GM18909 (cell line): ENCODE measurements around the gene GGTA1.
"Not testable (repeated sequence)": the region's sequence is repeated elsewhere in the genome, so short reads cannot be mapped to it uniquely, and the experiment has no call there.

ENCODE experiments used
- ATAC-seq: cut with Tn5 transposase; IDR thresholded peaks from one replicate; pipeline ENCODE4 v1.9.1; 2021; ENCODE audit warnings: mild to moderate bottlenecking; ENCODE audit not compliant: unreplicated experiment, poor library complexity

Gene GGTA1

DNA sequence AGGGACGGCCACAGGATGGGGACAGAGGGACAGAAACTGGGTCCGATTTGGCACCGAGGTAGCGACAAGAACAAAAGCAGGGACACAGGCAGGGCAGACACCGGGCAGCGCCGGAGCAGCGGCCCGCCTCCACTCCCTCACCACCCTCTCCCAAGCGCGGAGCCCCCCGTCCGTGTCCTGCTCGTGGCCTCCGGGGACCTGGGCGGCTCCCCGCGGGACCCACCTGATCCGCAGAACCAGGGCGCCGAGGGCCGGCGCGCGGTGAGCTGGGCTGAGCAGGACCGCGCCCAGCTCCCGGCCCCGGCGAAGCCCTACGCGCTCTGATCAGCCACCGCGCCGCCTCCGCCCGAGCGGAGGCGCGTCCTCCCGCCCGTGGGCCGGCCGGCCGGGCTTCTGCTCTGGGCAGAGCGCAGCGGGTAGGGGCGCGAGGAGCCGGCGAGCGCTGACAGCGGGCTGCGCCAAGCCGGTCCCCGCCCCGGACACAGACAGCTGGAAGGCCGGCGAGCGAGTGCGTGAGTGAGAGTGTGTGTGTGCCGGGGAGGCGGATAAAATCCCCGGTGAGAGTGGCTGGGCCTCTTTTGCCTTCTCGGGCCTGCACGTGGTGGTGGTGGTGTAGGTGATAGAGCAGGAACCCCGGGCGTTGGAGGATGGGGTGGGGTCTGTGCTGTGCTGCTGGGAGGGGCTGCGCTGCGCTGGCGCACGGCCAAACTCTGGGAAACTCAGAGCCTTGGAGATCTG is at the start of gene GGTA1:
Gene GGTA1 (minus strand): TSS at position 418 of the 738 bp plus-strand sequence. CDS start 31,922 bp downstream, outside the sequence.
- no peak for ATAC-seq

DNA sequence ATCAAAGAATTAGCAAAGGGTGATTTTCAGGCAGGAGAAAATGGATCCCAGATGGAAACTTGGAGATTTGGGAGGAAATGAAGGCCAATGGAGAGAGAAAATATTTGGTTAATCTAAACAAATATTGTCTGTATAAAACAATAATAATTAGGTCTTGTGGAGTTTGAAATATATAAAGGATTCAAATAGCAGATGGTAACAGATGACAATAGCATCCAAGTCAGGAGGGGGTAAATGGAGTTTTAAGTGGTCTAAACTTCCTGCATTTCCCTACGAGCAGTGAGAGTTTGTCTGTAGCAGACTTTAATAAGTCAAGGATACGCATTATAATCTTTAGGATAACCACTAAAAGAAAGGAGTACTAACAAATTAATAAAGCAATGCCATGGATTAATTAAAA is 49.0 kb upstream of the GGTA1 start:
- no peak for ATAC-seq

DNA sequence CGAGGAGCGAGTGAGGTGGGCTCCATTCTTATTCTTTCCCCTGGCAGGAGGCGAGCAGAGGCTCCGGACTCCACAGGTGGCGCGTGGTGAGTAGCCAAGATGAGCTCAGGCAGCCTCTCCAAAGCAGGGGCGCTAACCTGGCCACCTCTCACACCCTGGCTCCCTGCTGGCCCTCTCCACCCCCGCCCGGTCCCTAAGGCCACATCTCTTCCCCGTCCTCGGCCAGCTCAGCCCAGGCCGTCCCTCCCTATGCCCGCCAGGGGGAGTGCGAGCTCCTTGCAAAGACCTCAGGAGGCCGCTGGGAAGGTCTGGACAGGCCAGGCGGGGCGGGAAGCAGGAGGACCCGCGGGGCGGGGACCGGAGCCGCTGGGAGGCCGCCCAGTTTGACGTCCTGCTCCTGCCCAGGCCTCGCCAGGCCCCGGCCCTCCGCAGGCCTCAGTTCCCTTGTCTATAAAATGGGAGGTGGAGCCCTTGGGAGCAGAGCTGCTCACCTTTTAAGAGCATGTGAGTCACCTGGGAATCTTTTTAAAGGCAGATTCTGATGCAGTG is 46.3 kb upstream of the GGTA1 start:
- ATAC-seq: peak; percentile 74

DNA sequence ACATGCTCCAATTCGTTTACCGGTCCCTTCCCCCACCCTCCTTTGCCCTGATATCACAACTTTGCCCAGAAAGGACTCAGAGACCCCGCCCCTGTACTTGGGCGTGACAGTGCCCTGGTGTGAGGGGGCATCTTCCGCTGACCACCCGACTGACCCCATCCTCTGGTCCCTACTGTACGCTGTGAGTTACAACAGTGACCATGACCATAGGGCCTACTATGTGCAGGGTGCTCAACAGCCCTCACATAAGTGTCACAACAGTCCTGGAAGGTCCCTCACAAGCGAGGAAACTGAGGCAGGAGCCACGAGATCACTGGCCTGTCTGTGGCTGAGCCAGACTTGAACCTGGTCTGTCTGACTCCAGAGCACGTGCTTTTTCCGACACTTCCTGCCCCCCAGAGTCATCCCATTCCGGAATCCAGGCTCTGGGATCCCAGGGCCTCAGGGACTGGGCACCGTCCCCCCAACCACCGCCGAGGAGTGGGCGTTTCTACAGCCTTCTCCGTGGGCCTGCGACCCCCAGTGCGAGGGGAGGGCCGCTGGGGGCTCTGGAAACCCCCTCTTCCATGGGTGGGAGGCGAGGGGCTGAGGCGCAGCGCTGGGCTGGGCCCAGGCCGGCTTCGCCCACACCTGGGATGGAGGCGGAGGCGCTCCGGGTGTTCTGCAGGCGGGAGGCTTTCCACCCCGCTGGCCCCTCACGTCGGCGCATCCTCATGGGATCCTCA is 45.7 kb upstream of the GGTA1 start:
- ATAC-seq: no peak

DNA sequence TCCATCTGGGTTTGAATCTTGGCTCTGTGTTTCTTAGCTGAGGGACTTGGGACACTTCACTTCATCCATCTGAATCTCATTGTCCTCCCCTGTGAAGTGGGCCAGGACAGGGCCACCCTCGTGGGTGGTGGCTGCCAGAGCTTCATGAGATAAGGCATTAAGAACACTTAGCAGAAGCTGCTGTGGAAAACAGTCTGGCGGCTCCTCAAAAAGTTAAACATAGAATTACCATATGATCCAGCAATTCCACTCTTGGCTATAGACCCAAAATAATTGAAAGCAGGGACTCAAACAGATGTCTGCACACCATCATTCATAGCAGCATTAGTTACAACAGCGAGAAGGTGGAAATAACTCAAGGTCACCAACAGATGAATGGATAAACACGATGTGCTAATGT is 42.4 kb upstream of the GGTA1 start:
- no peak for ATAC-seq

DNA sequence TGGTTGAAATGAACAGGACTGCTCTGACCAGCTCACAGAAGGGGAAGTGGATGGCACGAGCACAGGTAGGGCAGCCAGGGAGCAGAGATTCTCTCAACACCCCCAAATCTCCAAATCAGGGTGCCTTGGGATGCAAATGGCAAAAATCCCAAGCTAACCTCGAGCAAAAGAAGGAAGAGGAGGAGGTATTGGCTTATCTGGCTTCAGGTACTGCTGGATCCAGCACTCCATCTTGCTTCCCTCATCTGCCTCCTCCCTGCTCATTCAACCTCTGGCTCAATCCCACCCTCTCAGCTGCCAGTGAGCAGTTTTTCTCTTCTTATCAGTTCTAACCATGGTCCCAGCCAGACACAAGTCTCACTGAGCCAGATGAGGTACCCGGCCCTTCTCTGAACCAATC is 41.6 kb upstream of the GGTA1 start:
- ATAC-seq: no peak

DNA sequence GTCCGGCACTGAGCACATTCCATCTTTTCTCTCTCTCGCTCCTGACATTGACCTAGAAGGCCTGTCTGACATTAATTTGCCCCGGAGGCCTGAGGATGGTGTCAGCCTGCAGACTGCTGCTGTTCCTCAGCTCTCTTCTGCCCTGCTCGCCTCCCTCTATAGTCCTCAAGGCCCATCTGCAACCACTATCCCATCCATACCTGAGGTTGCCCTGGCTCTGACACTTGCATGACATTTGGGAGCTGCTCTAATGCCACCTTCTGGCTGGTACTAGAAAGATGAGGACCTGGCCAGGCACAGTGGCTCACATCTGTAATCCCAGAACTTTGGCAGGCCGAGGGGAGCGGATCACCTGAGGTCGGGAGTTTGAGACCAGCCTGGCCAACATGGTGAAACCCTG is 38.6 kb upstream of the GGTA1 start:
- no peak for ATAC-seq

DNA sequence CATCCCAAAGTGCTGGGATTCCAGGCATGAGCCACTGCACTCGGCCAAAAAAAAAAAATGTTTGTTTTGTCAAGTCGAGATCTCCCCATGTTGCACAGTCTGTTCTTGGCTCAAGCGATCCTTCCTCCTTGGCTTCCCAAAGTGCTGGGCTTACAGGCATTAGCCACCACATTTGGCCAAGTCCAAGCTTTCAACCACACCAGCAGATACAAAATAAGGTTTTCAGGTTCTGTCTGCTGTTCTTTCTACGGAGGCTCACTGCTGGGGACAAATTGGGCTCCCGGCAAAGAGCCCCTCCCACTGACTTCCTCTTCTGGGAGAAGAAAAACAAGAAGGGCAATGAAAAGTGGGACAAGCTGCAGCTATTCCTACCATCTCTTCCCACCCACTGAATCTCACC is 37.6 kb upstream of the GGTA1 start:
- no peak for ATAC-seq

DNA sequence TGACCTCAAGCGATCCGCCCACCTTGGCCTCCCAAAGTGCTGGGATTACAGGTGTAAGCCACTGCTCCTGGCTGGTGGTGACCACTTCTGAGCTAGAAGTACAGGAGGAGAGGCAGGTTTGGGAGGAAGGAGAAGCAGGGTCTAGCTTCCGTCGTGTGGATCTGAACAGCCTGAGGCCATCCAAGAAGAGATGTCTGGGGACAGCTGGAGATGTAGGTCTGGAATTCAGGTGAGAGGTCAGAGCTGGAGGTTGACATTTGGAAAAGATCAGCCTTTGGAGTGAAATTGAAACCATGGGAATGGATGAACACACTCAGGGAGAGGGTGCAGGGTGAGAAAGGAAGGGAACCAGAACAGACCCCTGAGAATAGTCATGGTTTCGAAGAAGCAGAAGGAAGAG is 33.2 kb upstream of the GGTA1 start:
- no peak for ATAC-seq

DNA sequence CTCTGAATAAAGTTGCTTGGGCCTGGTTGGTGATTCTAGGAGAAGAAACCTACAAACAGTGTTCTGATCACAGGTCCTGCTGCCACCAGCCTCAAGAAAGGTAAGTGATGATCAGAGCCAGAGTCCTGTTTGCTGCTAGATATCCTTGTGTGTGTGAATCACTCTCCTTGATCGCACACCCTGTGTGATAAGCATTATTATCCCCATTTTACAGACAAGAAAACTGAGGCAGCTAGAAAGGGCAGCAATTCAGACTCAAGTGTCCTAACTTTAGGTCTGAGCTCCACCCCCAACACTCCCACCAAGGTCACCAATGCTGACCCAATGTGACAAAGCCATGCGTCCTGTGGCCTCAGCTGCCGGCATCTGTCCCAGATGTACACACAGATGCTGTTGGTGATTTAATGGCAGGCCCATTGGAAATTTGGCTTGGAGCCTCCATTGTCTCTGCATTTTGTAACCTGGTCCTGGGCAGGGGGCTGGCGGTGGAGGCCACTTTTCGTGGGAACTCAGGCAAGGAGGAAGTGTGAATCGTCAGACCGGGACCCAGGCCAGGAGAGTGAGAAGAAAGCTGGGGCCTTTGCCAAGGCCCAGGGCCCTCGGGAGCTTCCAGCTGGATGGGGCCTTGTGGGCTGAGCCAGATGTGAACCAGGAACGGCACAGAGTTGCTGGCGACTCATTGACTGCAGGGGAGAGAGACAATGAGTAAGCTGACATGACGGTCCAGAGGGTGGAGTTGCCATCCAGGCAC is 29.8 kb upstream of the GGTA1 start:
- no peak for ATAC-seq

DNA sequence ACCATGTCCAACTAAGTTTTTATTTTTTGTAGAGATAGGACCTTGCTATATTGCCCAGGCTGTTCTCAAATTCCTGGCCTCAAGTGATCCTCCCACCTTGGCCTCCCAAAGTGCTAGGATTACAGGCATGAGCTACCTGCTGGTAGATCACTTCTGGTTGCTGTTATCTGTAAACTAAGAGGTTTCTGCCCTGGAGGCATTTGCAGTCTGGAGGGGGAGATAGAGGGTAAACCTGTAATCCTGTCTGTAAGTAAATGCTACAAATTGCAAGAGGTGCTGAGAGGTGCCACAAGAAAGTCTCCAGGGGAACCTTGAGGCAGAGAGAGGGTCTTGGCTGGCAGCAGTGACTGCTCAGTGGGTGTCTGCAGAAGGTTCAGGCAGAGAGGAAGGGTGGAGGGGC is 29.0 kb upstream of the GGTA1 start:
- ATAC-seq: no peak

DNA sequence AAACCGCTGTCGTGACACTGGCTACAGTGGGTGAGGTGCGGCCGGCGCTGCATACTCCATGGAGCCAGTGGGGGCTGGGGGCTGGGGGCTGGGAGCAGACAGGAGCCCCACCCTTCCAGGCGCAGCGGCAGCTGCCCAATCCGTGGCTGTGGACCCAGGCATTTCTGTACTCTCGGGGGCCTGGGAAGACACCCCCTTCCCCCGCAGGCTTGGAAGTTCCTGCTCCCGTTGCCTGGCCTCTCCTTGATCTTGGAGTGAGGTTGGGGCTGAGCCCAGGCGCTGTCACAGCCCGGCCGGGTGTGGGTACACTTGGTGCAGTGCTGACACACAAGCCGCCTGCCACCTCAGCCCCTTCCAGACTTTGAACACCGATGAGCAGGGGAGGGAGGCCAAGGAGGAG is 27.7 kb upstream of the GGTA1 start:
- ATAC-seq: no peak

DNA sequence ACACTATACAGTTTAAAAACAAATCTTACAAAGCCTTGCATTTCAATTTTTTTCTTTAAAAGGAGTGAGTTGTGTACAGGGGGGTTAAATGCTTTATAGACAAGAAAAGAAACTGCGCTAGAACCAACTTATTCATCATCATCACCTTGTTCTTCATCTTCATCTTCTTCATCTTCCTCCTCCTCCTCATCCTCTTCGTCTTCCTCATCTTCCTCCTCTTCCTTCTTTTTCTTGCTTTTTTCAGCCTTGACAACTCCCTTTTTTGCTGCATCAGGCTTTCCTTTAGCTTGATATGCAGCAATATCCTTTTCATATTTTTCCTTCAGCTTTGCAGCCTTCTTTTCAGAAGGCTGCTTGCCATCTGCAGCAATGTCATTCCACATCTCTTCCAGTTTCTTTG is 20.0 kb upstream of the GGTA1 start:
- not testable (repeated sequence) for ATAC-seq

DNA sequence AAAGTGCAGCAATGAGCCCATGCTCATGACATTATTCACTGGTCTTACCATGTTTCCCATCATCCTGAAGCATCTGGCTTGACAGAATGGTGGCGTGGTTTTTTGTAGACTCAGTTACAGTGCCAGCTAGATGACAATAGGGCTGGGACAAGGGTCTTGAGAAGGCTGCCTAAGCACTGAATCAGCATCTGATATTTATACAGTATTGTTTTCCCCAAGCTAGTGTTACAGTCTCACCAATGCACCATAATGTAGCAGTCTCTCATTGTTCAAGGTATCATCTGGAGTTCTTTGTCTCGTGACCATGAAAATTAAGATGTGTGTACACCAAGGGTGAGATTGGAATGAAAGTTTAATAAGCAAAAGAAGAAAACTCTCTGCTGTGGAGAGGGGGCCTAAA is 19.0 kb upstream of the GGTA1 start:
- ATAC-seq: no peak

DNA sequence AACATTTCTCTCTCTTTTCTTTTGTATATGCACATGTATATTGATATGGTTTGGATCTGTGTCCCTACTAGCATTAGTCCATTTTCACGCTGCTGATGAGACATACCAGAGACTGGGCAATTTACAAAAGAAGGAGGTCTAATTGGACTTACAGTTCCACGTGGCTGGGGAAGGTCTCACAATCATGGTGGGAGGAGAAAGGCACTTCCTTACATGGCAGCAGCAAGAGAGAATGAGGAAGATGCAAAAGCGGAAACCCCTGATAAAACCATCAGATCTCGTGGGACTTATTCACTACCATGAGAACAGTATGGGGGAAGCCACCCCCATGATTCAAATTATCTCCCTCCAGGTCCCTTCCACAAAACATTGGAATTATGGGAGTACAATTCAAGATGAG is 13.5 kb upstream of the GGTA1 start:
- ATAC-seq: not testable (repeated sequence)

DNA sequence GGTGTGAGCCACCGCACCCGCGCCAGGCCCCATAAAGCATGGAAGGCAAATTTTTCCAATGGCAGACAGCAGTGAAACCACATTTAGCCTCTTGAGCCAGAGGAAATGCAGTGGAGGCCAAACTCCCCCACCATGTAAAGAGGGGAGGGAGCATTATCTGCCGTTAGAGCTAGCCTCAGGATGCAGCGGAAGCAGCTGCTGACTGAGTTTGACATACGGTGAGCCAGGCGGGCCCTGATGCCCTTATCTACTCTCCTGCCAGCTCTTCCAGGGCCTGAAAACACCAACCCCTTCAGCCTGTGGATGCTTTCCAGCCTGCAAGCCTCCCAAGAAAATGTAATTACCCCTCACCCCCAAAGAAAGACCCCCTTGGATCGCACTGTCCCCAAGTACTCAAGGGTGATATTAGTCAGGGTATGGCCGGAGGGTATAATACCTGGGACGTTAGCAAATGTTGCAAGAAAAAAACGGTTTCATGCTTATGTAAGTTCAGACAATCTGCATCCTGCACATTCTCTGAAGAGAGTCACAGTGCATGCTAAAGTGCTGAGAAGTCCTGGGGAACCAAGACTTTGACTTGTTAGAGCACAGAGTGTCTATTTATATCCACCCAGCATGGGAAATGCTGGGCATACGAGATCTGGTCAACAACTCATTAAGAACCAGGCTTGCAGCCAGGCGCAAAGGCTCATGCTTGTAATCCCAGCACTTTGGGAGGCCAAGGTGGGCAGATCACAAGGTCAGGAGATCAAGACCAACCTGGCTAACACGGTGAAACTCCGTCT is 11.3 kb upstream of the GGTA1 start:
- no peak for ATAC-seq

DNA sequence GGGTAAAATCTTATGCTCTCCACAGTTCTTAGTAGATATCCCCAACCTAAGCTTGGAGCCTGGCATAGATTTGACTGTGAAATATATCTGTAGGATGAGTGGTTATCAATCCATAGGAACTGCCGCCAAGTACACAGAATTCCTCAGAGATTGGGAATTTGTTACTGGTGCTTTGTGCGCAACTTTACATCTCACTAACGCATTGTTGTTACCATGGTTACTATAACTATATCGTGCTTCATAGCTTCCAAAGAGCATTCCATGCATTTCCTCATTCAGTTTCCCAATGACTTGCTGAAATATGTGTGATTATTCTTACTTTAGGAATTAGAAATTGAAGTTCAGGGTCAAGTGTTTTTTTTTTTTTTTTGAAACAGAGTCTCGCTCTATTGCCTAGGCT is 9.5 kb upstream of the GGTA1 start:
- no peak for ATAC-seq

DNA sequence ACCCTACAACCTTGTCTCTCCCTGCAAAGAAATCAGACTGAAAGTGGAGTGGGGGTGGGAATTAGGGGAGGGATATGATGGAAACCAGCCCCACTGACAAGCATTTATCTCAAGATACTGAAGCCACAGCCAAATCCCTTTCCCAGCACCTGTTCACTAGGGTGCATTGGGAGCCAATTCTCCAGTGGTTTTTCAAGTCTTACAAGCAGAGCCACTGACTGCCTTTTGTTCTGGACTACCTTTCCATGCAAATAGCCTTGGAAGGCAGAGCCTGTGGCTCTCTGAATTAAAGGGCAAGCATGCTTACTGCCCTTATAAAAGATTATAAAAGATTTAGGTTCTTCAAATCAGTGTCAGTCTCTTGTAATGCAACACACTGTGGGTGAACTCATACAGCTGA is 8.8 kb upstream of the GGTA1 start:
- no peak for ATAC-seq

DNA sequence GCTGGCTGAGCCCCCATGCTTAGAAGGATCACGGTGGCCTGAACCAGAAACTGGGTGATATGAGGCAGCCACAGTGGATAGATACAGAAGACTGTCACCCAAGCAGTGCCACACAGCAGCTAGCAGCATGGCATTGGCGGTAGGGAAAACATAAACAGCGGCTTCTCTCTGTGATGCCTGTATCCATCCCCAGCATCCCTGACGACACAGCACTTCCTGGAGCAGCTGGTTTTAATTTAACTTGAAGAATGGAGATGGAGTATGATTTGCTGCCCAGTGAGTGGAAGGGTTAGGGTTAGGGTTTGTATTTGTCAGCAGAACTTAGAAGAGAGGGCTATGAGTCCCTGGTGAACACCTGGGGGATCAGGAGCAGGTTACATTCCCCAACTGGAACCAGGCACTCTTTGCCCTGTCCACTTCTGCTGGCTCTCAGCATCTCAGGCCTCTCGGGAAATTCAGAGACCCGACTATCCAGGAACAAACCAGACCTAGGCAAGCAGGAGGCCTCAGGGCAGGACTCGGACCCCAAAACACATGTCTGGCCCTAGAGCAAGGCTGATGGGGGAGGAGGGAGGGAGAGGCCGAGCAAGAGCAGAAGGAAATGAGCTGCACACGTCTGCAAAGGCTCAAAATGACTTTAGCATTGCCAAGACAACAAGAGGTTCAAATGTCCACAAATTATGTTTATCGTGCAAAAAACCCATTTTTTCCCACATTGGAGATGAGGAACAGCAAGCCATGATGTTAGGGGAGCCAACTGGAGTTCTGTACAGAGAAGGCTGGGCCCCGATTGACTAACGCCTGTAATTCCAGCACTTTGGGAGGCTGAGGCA is 6.5 kb upstream of the GGTA1 start:
- ATAC-seq: no peak
